Spinal cord (tissue), 10 donors: Measurements from ENCODE around the gene UBL7. TPM values are rescaled to one million over a fixed set of nuclear protein-coding genes. Genes with fewer than 3 reads are reported as not detected.

ENCODE experiments used
- DNase-seq, 6 donors: peaks; one replicate each; pipeline versions ENCODE4 v3.0.0 to v3.0.0-alpha.2; 2013 to 2015; ENCODE audit warnings: low spot score in 6 of 6, low read depth in 4 of 6
- H3K27ac ChIP-seq: one replicate; pipeline ENCODE4 v1.5.1; 2013; ENCODE audit warnings: low read depth, low read length, control low read depth
- H3K27me3 ChIP-seq: one replicate; pipeline ENCODE4 v1.6.1; 2013; ENCODE audit warnings: low read length; ENCODE audit not compliant: control insufficient read depth, insufficient read depth
- H3K36me3 ChIP-seq: one replicate; pipeline ENCODE4 v1.6.1; 2013; ENCODE audit warnings: low read length; ENCODE audit not compliant: control insufficient read depth, insufficient read depth
- H3K4me1 ChIP-seq: one replicate; pipeline ENCODE4 v1.6.1; 2013; ENCODE audit warnings: low read length; ENCODE audit not compliant: control insufficient read depth, insufficient read depth
- H3K4me3 ChIP-seq: one replicate; pipeline ENCODE4 v1.5.1; 2013; ENCODE audit warnings: low read depth, low read length, control low read depth
- H3K9me3 ChIP-seq: one replicate; pipeline ENCODE4 v1.6.1; 2013; ENCODE audit warnings: low read length; ENCODE audit not compliant: control insufficient read depth, insufficient read depth
- WGBS: methylation state at CpG from one replicate; pipeline ENCODE4 v1.1.5; 2013; ENCODE audit warnings: missing lambda C conversion rate; ENCODE audit not compliant: insufficient coverage; 5-methylcytosine and 5-hydroxymethylcytosine counted together
- polyA plus RNA-seq, 2 donors: library from polyadenylated mRNA; unstranded; fragments of 120-200 nt; gene quantifications; one replicate each; pipeline ENCODE4 v1.2.1, GENCODE V29; 2013; ENCODE audit not compliant: insufficient read length in 2 of 2
- total RNA-seq, 2 donors: library from RNA; depleted of rRNA in 1 of 2; stranded (reverse); fragments of 120-200 nt in 1 of 2; fragments of >200 nt in 1 of 2; gene quantifications; one replicate each; pipeline versions ENCODE4 v1.2.3 to v1.2.4, GENCODE V29; 2013 to 2014
- donor health status: healthy.

The UBL7 gene
- total and polyA plus RNA-seq, 4 donors: 32.8 to 68.8 (median 57.1) TPM

- Histone ChIP-seq H3K36me3 (peaks cover 4% of the 10 kb centered on the region), H3K4me3 (no peak overlapping the region), H3K27me3 (peaks cover 9% of the 10 kb centered on the region), H3K9me3 (no peaks in the 10 kb centered on the region), H3K4me1 (peaks cover 90% of the 10 kb centered on the region), H3K27ac (peak overlapping the region; percentile 59)
- 85% methylated on average over 9 of the region's 9 CpGs for WGBS
- no peak for DNase-seq
Observed at GRCh38 chr15:74427607-74428441, 33.1 kb downstream of the UBL7 start.

- H3K4me3 ChIP-seq: no peak overlapping the region
- no peaks in the 10 kb centered on the region for H3K27me3 ChIP-seq
- 80% methylated on average over 9 of the region's 10 CpGs for WGBS
- peaks cover 4% of the 10 kb centered on the region for H3K36me3 ChIP-seq
- peaks cover 90% of the 10 kb centered on the region for H3K4me1 ChIP-seq
- DNase-seq: no peak
- no peak overlapping the region for H3K27ac ChIP-seq
- no peaks in the 10 kb centered on the region for H3K9me3 ChIP-seq
Observed at GRCh38 chr15:74426404-74427281, 34.3 kb downstream of the UBL7 start.

- no peak for DNase-seq
- Histone ChIP-seq H3K36me3 (peaks cover 6% of the 10 kb centered on the region), H3K4me1 (peaks cover 90% of the 10 kb centered on the region), H3K27ac (no peak overlapping the region), H3K4me3 (no peak overlapping the region), H3K27me3 (no peaks in the 10 kb centered on the region), H3K9me3 (no peaks in the 10 kb centered on the region)
- WGBS: 64% methylated on average over 4 of the region's 7 CpGs
Observed at GRCh38 chr15:74425630-74426029, 35.3 kb downstream of the UBL7 start.

- Histone ChIP-seq H3K27ac (peak overlapping the region; percentile 75), H3K4me1 (peaks cover 93% of the 10 kb centered on the region), H3K9me3 (no peaks in the 10 kb centered on the region), H3K4me3 (no peak overlapping the region), H3K36me3 (peaks cover 9% of the 10 kb centered on the region), H3K27me3 (no peaks in the 10 kb centered on the region)
- DNase-seq: no peak
- WGBS: 55% methylated on average over 4 of the region's 8 CpGs
Observed at GRCh38 chr15:74424901-74425528, 35.9 kb downstream of the UBL7 start.

GRCh38 chr15:74423431-74424257 lies 37.3 kb downstream of the UBL7 start:
- no peak for DNase-seq
- H3K4me3 ChIP-seq: no peak overlapping the region
- no peaks in the 10 kb centered on the region for H3K27me3 ChIP-seq
- no peaks in the 10 kb centered on the region for H3K9me3 ChIP-seq
- peaks cover 13% of the 10 kb centered on the region for H3K36me3 ChIP-seq
- peaks cover 93% of the 10 kb centered on the region for H3K4me1 ChIP-seq
- peak overlapping the region; percentile 75 for H3K27ac ChIP-seq
- WGBS: 91% methylated on average over 6 of the region's 10 CpGs

- no peak for DNase-seq
- Histone ChIP-seq H3K27ac (peak overlapping the region; percentile 75), H3K36me3 (peaks cover 20% of the 10 kb centered on the region), H3K4me3 (no peak overlapping the region), H3K9me3 (no peaks in the 10 kb centered on the region), H3K27me3 (no peaks in the 10 kb centered on the region), H3K4me1 (peaks cover 93% of the 10 kb centered on the region)
- WGBS: 63% methylated on average over 6 of the region's 14 CpGs
Observed at GRCh38 chr15:74422652-74423430, 38.1 kb downstream of the UBL7 start.

- H3K36me3 ChIP-seq: peaks cover 26% of the 10 kb centered on the region
- no peak overlapping the region for H3K4me3 ChIP-seq
- no peaks in the 10 kb centered on the region for H3K27me3 ChIP-seq
- DNase-seq: peak in 1 of 6 donors; percentile 28
- H3K9me3 ChIP-seq: no peaks in the 10 kb centered on the region
- H3K4me1 ChIP-seq: peaks cover 96% of the 10 kb centered on the region
- 55% methylated on average over 5 of the region's 9 CpGs for WGBS
- peak overlapping the region; percentile 75 for H3K27ac ChIP-seq
Observed at GRCh38 chr15:74422265-74422651, 38.7 kb downstream of the UBL7 start.

GRCh38 chr15:74421302-74422245 lies 39.4 kb downstream of the UBL7 start:
- no peak overlapping the region for H3K4me3 ChIP-seq
- H3K9me3 ChIP-seq: no peaks in the 10 kb centered on the region
- DNase-seq: peak in 5 of 6 donors; percentile 23 to 86 (median 50)
- H3K4me1 ChIP-seq: peaks cover 96% of the 10 kb centered on the region
- H3K36me3 ChIP-seq: peaks cover 33% of the 10 kb centered on the region
- peak overlapping the region; percentile 75 for H3K27ac ChIP-seq
- 52% methylated on average over 14 of the region's 20 CpGs for WGBS
- no peaks in the 10 kb centered on the region for H3K27me3 ChIP-seq
